Neural cell (in vitro differentiated cells): ENCODE data around the gene DIP2C. TPM values are rescaled to one million over a fixed set of nuclear protein-coding genes. Genes with fewer than 3 reads are reported as not detected.
A peak's percentile ranks its signal among the peaks of the same experiment; 100 is the strongest.

ENCODE experiments used
- H2AFZ ChIP-seq: fragments of 200-600, 300-800 bp; sonication (generic), shearing (Covaris generic); 2 replicates; pipeline ENCODE4 v1.6.0; 2014; ENCODE audit warnings: low read depth, mild to moderate bottlenecking, antibody characterized with exemption, low read length, moderate library complexity
- H3F3A ChIP-seq: fragments of 200-600 bp; shearing (Covaris generic); 2 replicates; pipeline ENCODE4 v1.6.1; 2016; ENCODE audit warnings: mild to moderate bottlenecking, moderate library complexity, mixed read lengths, antibody characterized with exemption, low read length; ENCODE audit not compliant: insufficient read depth, poor library complexity, severe bottlenecking
- H3K27ac ChIP-seq: fragments of 200-600, 300-800 bp; sonication (generic), shearing (Covaris generic); 2 replicates; pipeline ENCODE4 v1.5.1; 2014; ENCODE audit warnings: mild to moderate bottlenecking, low read length, moderate library complexity
- H3K27me3 ChIP-seq: fragments of 300-800, 200-600 bp; sonication (generic), shearing (Covaris generic); 2 replicates; pipeline ENCODE4 v1.6.0; 2014; ENCODE audit warnings: mild to moderate bottlenecking, low read depth, low read length, moderate library complexity; ENCODE audit not compliant: insufficient read depth
- H3K36me3 ChIP-seq: fragments of 300-800, 200-600 bp; sonication (generic), shearing (Covaris generic); 2 replicates; pipeline ENCODE4 v1.5.1; 2014; ENCODE audit warnings: mild to moderate bottlenecking, antibody characterized with exemption, low read length, moderate library complexity; ENCODE audit not compliant: insufficient read depth
- H3K4me2 ChIP-seq: fragments of 300-800, 200-600 bp; sonication (generic), shearing (Covaris generic); 2 replicates; pipeline ENCODE4 v1.6.0; 2014; ENCODE audit warnings: mild to moderate bottlenecking, low read length
- H3K4me3 ChIP-seq: fragments of 300-800, 200-600 bp; sonication (generic), shearing (Covaris generic); 2 replicates; pipeline ENCODE4 v1.5.1; 2014; ENCODE audit warnings: mild to moderate bottlenecking, low read length, moderate library complexity
- H3K79me2 ChIP-seq: fragments of 200-600 bp; shearing (Covaris generic); replicated peaks from 2 replicates; pipeline ENCODE4 v1.6.0; 2014; ENCODE audit warnings: mild to moderate bottlenecking, low read length, moderate library complexity; ENCODE audit not compliant: insufficient read depth
- H3K9ac ChIP-seq: fragments of 300-800, 200-600 bp; sonication (generic), shearing (Covaris generic); 2 replicates; pipeline ENCODE4 v1.6.1; 2016; ENCODE audit warnings: mild to moderate bottlenecking, low read length, mixed read lengths
- H3K9me2 ChIP-seq: fragments of 200-600 bp; shearing (Covaris generic); 2 replicates; pipeline ENCODE4 v1.6.1; 2016; ENCODE audit warnings: mild to moderate bottlenecking, low read length, mixed read lengths; ENCODE audit not compliant: insufficient read depth
- H3K9me3 ChIP-seq: fragments of 200-600, 300-800 bp; sonication (generic), shearing (Covaris generic); 2 replicates; pipeline ENCODE4 v1.6.1; 2016; ENCODE audit warnings: mild to moderate bottlenecking, mixed run types, low read length, moderate library complexity, mixed read lengths
- H4K20me1 ChIP-seq: fragments of 200-600 bp; shearing (Covaris generic); 2 replicates; pipeline ENCODE4 v1.6.1; 2016; ENCODE audit warnings: mild to moderate bottlenecking, mixed run types; ENCODE audit not compliant: insufficient read depth
- CTCF ChIP-seq: fragments of 450-650 bp; IDR thresholded peaks from 2 replicates; pipeline ENCODE4 v1.5.1; 2014; ENCODE audit warnings: antibody characterized with exemption, mild to moderate bottlenecking, moderate library complexity; ENCODE audit not compliant: poor library complexity, severe bottlenecking
- EP300 ChIP-seq: fragments of 450-650 bp; conservative IDR thresholded peaks from 2 replicates; pipeline ENCODE4 v1.6.1; 2014; ENCODE audit warnings: antibody characterized with exemption, mild to moderate bottlenecking, moderate library complexity; ENCODE audit not compliant: poor library complexity, severe bottlenecking
- EZH2 ChIP-seq: fragments of 200-600, 300-800 bp; shearing (Covaris generic), sonication (generic); IDR thresholded peaks from 2 replicates; pipeline ENCODE4 v1.6.1; 2014; ENCODE audit warnings: antibody characterized with exemption, low read length, borderline replicate concordance, mild to moderate bottlenecking; ENCODE audit not compliant: insufficient read depth, poor library complexity, severe bottlenecking
- MXI1 ChIP-seq: fragments of 450-650 bp; conservative IDR thresholded peaks from 2 replicates; pipeline ENCODE4 v1.6.1; 2014; ENCODE audit warnings: antibody characterized with exemption, mild to moderate bottlenecking; ENCODE audit not compliant: poor library complexity, severe bottlenecking
- POLR2AphosphoS5 ChIP-seq: IDR thresholded peaks from 2 replicates; pipeline ENCODE4 v1.6.1; 2012
- RAD21 ChIP-seq: fragments of 450-650 bp; conservative IDR thresholded peaks from 2 replicates; pipeline ENCODE4 v1.6.1; 2014; ENCODE audit warnings: antibody characterized with exemption, mild to moderate bottlenecking, moderate library complexity
- REST ChIP-seq: IDR thresholded peaks from 2 replicates; pipeline ENCODE4 v1.6.1; 2012; ENCODE audit warnings: borderline replicate concordance
- SMC3 ChIP-seq: fragments of 450-650 bp; conservative IDR thresholded peaks from 2 replicates; pipeline ENCODE4 v1.6.1; 2014; ENCODE audit warnings: antibody characterized with exemption, mild to moderate bottlenecking, moderate library complexity; ENCODE audit not compliant: poor library complexity
- TAF1 ChIP-seq: IDR thresholded peaks from 2 replicates; pipeline ENCODE4 v1.6.1; 2012; ENCODE audit warnings: low read depth
- polyA plus RNA-seq: library from polyadenylated mRNA; depleted of rRNA; stranded (reverse); fragments of >200 nt; gene quantifications from 2 replicates; pipeline ENCODE4 v1.2.3, GENCODE V29; 2014

DIP2C gene
- polyA plus RNA-seq, 1 donor from 2014 or later = 24.1 TPM

GRCh38 chr10:234708-235406 is 454.6 kb downstream of the DIP2C start:
- no peaks in the 10 kb centered on the region for H3K9me2 ChIP-seq
- TF ChIP-seq EZH2 (no peak), CTCF (peak; percentile 14)
- no peak overlapping the region for H3K4me2 ChIP-seq
- H3K36me3 ChIP-seq = no peaks in the 10 kb centered on the region
- no peak overlapping the region for H3K9ac ChIP-seq
- H3F3A ChIP-seq = no peaks in the 10 kb centered on the region
- no peak overlapping the region for H3K27ac ChIP-seq
- no peaks in the 10 kb centered on the region for H3K79me2 ChIP-seq
- H4K20me1 ChIP-seq = no peaks in the 10 kb centered on the region
- no peak overlapping the region for H2AFZ ChIP-seq
- no peaks in the 10 kb centered on the region for H3K27me3 ChIP-seq
- no peak overlapping the region for H3K4me3 ChIP-seq
- no peaks in the 10 kb centered on the region for H3K9me3 ChIP-seq

- Histone ChIP-seq H3K9me3 (no peaks in the 10 kb centered on the region), H3K9me2 (no peaks in the 10 kb centered on the region), H2AFZ (no peak overlapping the region), H3K9ac (no peak overlapping the region), H4K20me1 (no peaks in the 10 kb centered on the region), H3K36me3 (no peaks in the 10 kb centered on the region), H3K27ac (no peak overlapping the region), H3F3A (no peaks in the 10 kb centered on the region), H3K4me2 (no peak overlapping the region), H3K27me3 (no peaks in the 10 kb centered on the region), H3K4me3 (no peak overlapping the region), H3K79me2 (no peaks in the 10 kb centered on the region)
- TF ChIP-seq REST (no peak), MXI1 (no peak), POLR2AphosphoS5 (no peak), RAD21 (no peak)
Observed at GRCh38 chr10:232878-233277, 456.6 kb downstream of the DIP2C start.

GRCh38 chr10:232061-232460 is 457.4 kb downstream of the DIP2C start:
- no peaks in the 10 kb centered on the region for H3F3A ChIP-seq
- no peak overlapping the region for H2AFZ ChIP-seq
- no peaks in the 10 kb centered on the region for H4K20me1 ChIP-seq
- no peaks in the 10 kb centered on the region for H3K27me3 ChIP-seq
- H3K9me3 ChIP-seq = no peaks in the 10 kb centered on the region
- no peak overlapping the region for H3K9ac ChIP-seq
- TF ChIP-seq EP300 (no peak), SMC3 (no peak), CTCF (no peak), EZH2 (no peak), REST (no peak), TAF1 (no peak), MXI1 (no peak), POLR2AphosphoS5 (no peak), RAD21 (no peak)
- H3K4me3 ChIP-seq = no peak overlapping the region
- H3K4me2 ChIP-seq = no peak overlapping the region
- H3K9me2 ChIP-seq = no peaks in the 10 kb centered on the region
- H3K79me2 ChIP-seq = no peaks in the 10 kb centered on the region
- H3K36me3 ChIP-seq = no peaks in the 10 kb centered on the region
- H3K27ac ChIP-seq = no peak overlapping the region
